Activated naive CD8-positive, alpha-beta T cell treated with anti-CD3 and anti-CD28 coated beads, Interleukin-2, amount 50 U/mL, for 24 hours (primary cell): ENCODE measurements around the gene NRAP.

Source experiments
- ATAC-seq: fragments of 150-1000 bp; cut with Tn5 transposase; one replicate; pipeline ENCODE4 v1.10.0; 2021
- DNase-seq: peaks from one replicate; pipeline ENCODE4 v3.0.0; 2021
- H3K27ac Mint-ChIP-seq: one replicate; pipeline ENCODE4 v1.8.0; 2021; ENCODE audit warnings: mild to moderate bottlenecking, mixed read lengths
- H3K27me3 Mint-ChIP-seq: one replicate; pipeline ENCODE4 v1.8.0; 2021; ENCODE audit warnings: mixed read lengths
- H3K36me3 Mint-ChIP-seq: one replicate; pipeline ENCODE4 v1.8.0; 2021; ENCODE audit warnings: low read depth, mixed read lengths
- H3K4me1 Mint-ChIP-seq: one replicate; pipeline ENCODE4 v1.8.0; 2021; ENCODE audit warnings: mixed read lengths
- H3K4me3 Mint-ChIP-seq: one replicate; pipeline ENCODE4 v1.8.0; 2021; ENCODE audit warnings: mild to moderate bottlenecking, moderate library complexity, mixed read lengths
- H3K9me3 Mint-ChIP-seq: one replicate; pipeline ENCODE4 v1.8.0; 2021; ENCODE audit warnings: mixed read lengths

NRAP gene

DNA sequence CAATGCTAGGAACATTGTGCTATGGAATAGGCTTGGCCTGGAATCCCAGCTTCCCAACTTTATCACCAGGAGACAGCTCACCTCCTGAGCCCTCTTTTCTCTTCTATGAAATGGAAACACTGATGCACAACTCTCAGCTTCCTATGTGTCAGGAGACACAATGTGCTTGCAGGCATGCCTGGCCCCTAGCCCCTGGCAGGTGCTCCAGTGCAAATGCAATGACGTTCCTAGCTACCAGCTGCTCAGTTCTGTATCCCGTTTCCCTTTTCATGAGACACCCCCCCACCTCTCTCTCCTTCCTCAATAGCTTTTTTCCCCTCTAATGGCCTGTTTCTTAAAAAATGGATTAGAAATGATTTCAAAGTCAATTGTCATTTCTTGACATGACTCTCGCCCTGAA, 80.3 kb downstream of the NRAP start:
- ATAC-seq (no peak), DNase-seq (no peak)
- Mint-ChIP-seq H3K27me3 (peaks cover 9% of the 10 kb centered on the region), H3K36me3 (no peaks in the 10 kb centered on the region), H3K4me3 (no peak overlapping the region), H3K27ac (no peak overlapping the region), H3K9me3 (no peaks in the 10 kb centered on the region), H3K4me1 (no peaks in the 10 kb centered on the region)

- no peaks in the 10 kb centered on the region for H3K4me1 Mint-ChIP-seq
- no peak overlapping the region for H3K4me3 Mint-ChIP-seq
Measured at GRCh38 chr10:113581092-113581491, 82.7 kb downstream of the NRAP start.

GRCh38 chr10:113578773-113579172, 85.1 kb downstream of the NRAP start:
- Mint-ChIP-seq H3K27ac (no peak overlapping the region), H3K36me3 (no peaks in the 10 kb centered on the region), H3K4me3 (no peak overlapping the region), H3K4me1 (no peaks in the 10 kb centered on the region), H3K9me3 (no peaks in the 10 kb centered on the region), H3K27me3 (peaks cover 9% of the 10 kb centered on the region)
- ATAC-seq (no peak), DNase-seq (no peak)

More at GRCh38 chr10:113581092-113581491, 82.7 kb downstream of the NRAP start:
- no peaks in the 10 kb centered on the region for H3K36me3 Mint-ChIP-seq
- H3K9me3 Mint-ChIP-seq: no peaks in the 10 kb centered on the region
- DNase-seq (no peak), ATAC-seq (no peak)
- H3K27me3 Mint-ChIP-seq: peaks cover 9% of the 10 kb centered on the region
- no peak overlapping the region for H3K27ac Mint-ChIP-seq

- Mint-ChIP-seq H3K27me3 (peaks cover 4% of the 10 kb centered on the region), H3K4me3 (no peak overlapping the region), H3K27ac (no peak overlapping the region), H3K36me3 (no peaks in the 10 kb centered on the region), H3K4me1 (no peaks in the 10 kb centered on the region), H3K9me3 (no peaks in the 10 kb centered on the region)
- peak; percentile 11 for DNase-seq
- no peak for ATAC-seq
Measured at GRCh38 chr10:113576852-113577251, 87.0 kb downstream of the NRAP start.

- Mint-ChIP-seq H3K27ac (no peak overlapping the region), H3K4me3 (no peak overlapping the region), H3K27me3 (no peaks in the 10 kb centered on the region), H3K4me1 (no peaks in the 10 kb centered on the region), H3K9me3 (no peaks in the 10 kb centered on the region), H3K36me3 (no peaks in the 10 kb centered on the region)
- DNase-seq (no peak), ATAC-seq (no peak)
Measured at GRCh38 chr10:113573368-113573767, 90.5 kb downstream of the NRAP start.

DNA sequence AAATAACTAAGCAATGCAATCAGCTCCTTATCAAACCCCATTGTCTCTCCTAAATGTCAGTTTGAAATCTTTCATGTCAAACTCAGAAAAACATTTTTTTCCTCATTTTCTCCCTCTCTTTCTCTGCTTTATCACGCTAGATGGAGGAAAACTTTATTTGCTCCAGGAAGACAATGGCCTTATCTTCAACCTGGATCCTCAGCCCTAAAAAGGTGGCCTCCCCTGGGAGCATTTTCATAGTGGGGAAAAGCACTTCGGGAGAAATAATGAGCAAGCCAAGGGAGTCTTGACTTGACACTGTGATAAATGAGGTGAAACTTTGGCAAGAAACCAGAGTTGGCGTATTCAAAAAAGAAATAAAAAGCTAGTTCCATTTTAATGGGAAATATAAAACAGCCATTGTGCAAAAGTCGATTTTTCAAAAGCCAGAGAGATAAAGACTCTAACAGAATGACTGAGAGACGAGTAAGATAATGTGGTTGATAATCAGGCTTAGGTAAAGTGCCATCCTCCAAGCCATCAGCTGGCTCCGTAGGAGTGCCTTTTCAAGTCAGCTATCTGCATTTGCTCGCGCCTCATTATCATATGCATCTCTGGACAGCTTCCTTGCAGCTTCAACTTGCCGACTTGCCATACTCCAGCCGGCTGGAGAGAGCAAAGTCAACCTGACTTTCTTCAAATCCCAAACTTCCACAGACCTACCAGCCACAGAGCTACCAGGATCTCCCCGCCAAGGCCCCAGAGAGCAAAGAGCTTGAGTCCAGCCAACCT, 91.1 kb downstream of the NRAP start:
- H3K27me3 Mint-ChIP-seq: no peaks in the 10 kb centered on the region
- H3K4me3 Mint-ChIP-seq: no peak overlapping the region
- ATAC-seq (no peak), DNase-seq (no peak)
- no peaks in the 10 kb centered on the region for H3K4me1 Mint-ChIP-seq
- no peaks in the 10 kb centered on the region for H3K9me3 Mint-ChIP-seq
- no peak overlapping the region for H3K27ac Mint-ChIP-seq
- H3K36me3 Mint-ChIP-seq: no peaks in the 10 kb centered on the region

GRCh38 chr10:113569576-113569975, 94.3 kb downstream of the NRAP start:
- DNase-seq (no peak), ATAC-seq (no peak)
- Mint-ChIP-seq H3K9me3 (no peaks in the 10 kb centered on the region), H3K36me3 (no peaks in the 10 kb centered on the region), H3K27me3 (no peaks in the 10 kb centered on the region), H3K4me1 (no peaks in the 10 kb centered on the region), H3K4me3 (no peak overlapping the region), H3K27ac (no peak overlapping the region)

GRCh38 chr10:113566888-113567287, 97.0 kb downstream of the NRAP start:
- Mint-ChIP-seq H3K4me1 (peaks cover 4% of the 10 kb centered on the region), H3K27ac (no peak overlapping the region), H3K4me3 (no peak overlapping the region), H3K27me3 (no peaks in the 10 kb centered on the region), H3K9me3 (no peaks in the 10 kb centered on the region), H3K36me3 (no peaks in the 10 kb centered on the region)
- DNase-seq: no peak
- no peak for ATAC-seq

DNA sequence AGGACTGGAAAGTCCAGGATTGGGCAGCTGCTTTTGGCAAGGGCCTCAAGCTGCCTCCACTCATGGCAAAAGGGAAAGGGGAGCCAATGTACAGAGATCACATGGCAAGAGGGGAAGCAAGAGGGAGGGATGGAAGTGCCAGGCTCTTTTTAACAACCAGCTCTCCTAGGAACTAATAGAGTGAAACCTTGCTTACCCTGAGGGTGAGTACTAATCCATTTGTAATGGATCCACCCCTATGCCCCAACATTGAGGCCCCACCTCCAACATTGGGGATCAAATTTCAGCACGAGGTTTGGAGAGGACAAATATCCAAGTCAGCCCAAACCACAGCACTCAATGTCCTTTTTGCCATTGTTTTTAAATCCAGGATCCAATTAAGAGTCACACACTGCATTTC, 98.5 kb downstream of the NRAP start:
- no peaks in the 10 kb centered on the region for H3K27me3 Mint-ChIP-seq
- ATAC-seq (no peak), DNase-seq (no peak)
- H3K9me3 Mint-ChIP-seq: no peaks in the 10 kb centered on the region
- H3K36me3 Mint-ChIP-seq: no peaks in the 10 kb centered on the region
- peaks cover 4% of the 10 kb centered on the region for H3K4me1 Mint-ChIP-seq
- no peak overlapping the region for H3K4me3 Mint-ChIP-seq
- no peak overlapping the region for H3K27ac Mint-ChIP-seq

GRCh38 chr10:113563306-113564088, 100.3 kb downstream of the NRAP start:
- DNase-seq (peak; percentile 82), ATAC-seq (peak; percentile 79)
- Mint-ChIP-seq H3K4me3 (peak overlapping the region; percentile 64), H3K4me1 (peaks cover 4% of the 10 kb centered on the region), H3K36me3 (no peaks in the 10 kb centered on the region), H3K27ac (no peak overlapping the region), H3K27me3 (peaks cover 2% of the 10 kb centered on the region), H3K9me3 (no peaks in the 10 kb centered on the region)

- peaks cover 4% of the 10 kb centered on the region for H3K4me1 Mint-ChIP-seq
- H3K4me3 Mint-ChIP-seq: no peak overlapping the region
- DNase-seq: no peak
- ATAC-seq: no peak
- peaks cover 2% of the 10 kb centered on the region for H3K27me3 Mint-ChIP-seq
- H3K27ac Mint-ChIP-seq: no peak overlapping the region
- no peaks in the 10 kb centered on the region for H3K9me3 Mint-ChIP-seq
- H3K36me3 Mint-ChIP-seq: no peaks in the 10 kb centered on the region
Measured at GRCh38 chr10:113562704-113563103, 101.1 kb downstream of the NRAP start.

- H3K9me3 Mint-ChIP-seq: no peaks in the 10 kb centered on the region
- no peak for ATAC-seq
Measured at GRCh38 chr10:113562069-113562468, 101.8 kb downstream of the NRAP start.

GRCh38 chr10:113561214-113561613, 102.6 kb downstream of the NRAP start:
- Mint-ChIP-seq H3K27ac (no peak overlapping the region), H3K4me3 (no peak overlapping the region), H3K4me1 (peaks cover 4% of the 10 kb centered on the region), H3K27me3 (peaks cover 7% of the 10 kb centered on the region), H3K9me3 (no peaks in the 10 kb centered on the region), H3K36me3 (no peaks in the 10 kb centered on the region)
- ATAC-seq: no peak
- DNase-seq: no peak

More at GRCh38 chr10:113562069-113562468, 101.8 kb downstream of the NRAP start:
- Mint-ChIP-seq H3K27ac (no peak overlapping the region), H3K4me3 (no peak overlapping the region), H3K27me3 (peaks cover 3% of the 10 kb centered on the region), H3K4me1 (peaks cover 4% of the 10 kb centered on the region), H3K36me3 (no peaks in the 10 kb centered on the region)
- no peak for DNase-seq

DNA sequence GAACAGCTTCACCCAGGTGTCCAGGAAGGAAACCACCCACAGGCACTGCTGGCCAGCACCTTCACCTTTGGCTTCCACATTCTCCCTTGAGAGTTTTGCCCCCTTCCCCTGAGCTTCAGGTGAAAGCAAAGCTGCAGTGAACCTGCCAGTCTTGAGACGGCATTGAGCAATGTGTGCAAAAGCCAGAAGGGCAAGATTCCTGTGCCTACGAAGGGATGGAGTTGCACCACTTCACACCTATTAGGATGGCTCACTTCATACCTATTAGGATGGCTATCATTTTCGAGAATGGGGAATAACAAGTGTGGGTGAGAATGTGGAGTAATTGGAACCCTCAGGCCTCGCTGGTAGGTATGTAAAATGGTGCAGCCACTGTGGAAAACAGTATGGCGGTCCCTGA, 103.8 kb downstream of the NRAP start:
- DNase-seq (no peak), ATAC-seq (no peak)
- H3K4me1 Mint-ChIP-seq: peaks cover 4% of the 10 kb centered on the region
- peaks cover 7% of the 10 kb centered on the region for H3K27me3 Mint-ChIP-seq
- no peak overlapping the region for H3K4me3 Mint-ChIP-seq
- no peaks in the 10 kb centered on the region for H3K9me3 Mint-ChIP-seq
- no peak overlapping the region for H3K27ac Mint-ChIP-seq
- H3K36me3 Mint-ChIP-seq: no peaks in the 10 kb centered on the region

- DNase-seq (no peak), ATAC-seq (no peak)
- Mint-ChIP-seq H3K4me1 (no peaks in the 10 kb centered on the region), H3K9me3 (no peaks in the 10 kb centered on the region), H3K4me3 (no peak overlapping the region), H3K27me3 (peaks cover 9% of the 10 kb centered on the region), H3K36me3 (no peaks in the 10 kb centered on the region), H3K27ac (no peak overlapping the region)
Measured at GRCh38 chr10:113557903-113558321, 105.9 kb downstream of the NRAP start.
